Endothelial cell of umbilical vein (primary cell): ENCODE measurements around the gene REG1A.

Experiments used
- CTCF ChIP-seq, 2 donors: IDR thresholded peaks; 1 replicate in 1 of 2; 2 replicates in 1 of 2; pipeline ENCODE4 v1.5.1; 2011; ENCODE audit warnings: low read length in 2 of 2, mild to moderate bottlenecking in 2 of 2, moderate library complexity in 2 of 2, control low read depth in 1 of 2, inconsistent platforms in 1 of 2, low read depth in 1 of 2; ENCODE audit not compliant: insufficient read depth in 1 of 2; ENCODE audit errors: extremely low read depth in 1 of 2
- EZH2 ChIP-seq: IDR thresholded peaks from 2 replicates; pipeline ENCODE4 v1.6.1; 2012; ENCODE audit warnings: borderline replicate concordance, low read depth, mild to moderate bottlenecking, moderate library complexity, low read length, inconsistent platforms; ENCODE audit not compliant: severe bottlenecking
- MAX ChIP-seq: IDR thresholded peaks from 2 replicates; pipeline ENCODE4 v1.6.1; 2011; ENCODE audit not compliant: insufficient read depth, insufficient read length
- POLR2A ChIP-seq: IDR thresholded peaks from 2 replicates; pipeline ENCODE4 v1.6.1; 2012; ENCODE audit warnings: low read depth, mild to moderate bottlenecking, control low read depth, low read length
- POLR2AphosphoS5 ChIP-seq: IDR thresholded peaks from 2 replicates; pipeline ENCODE4 v1.6.1; 2012; ENCODE audit warnings: low read depth, mild to moderate bottlenecking, control low read depth, low read length, moderate library complexity; ENCODE audit not compliant: insufficient read depth

GRCh38 chr2:79138385-79138784 lies 18.1 kb downstream of the REG1A start:
- TF ChIP-seq EZH2 (no peak), CTCF (IDR thresholded peaks at IDR 0.05; ENCODE audit: extremely low read depth in 1 of 2, insufficient read depth in 1 of 2, low read depth in 1 of 2, low read length in 2 of 2) (no peak), POLR2AphosphoS5 (no peak), POLR2A (no peak), MAX (no peak)
